ENCODE measurements around the gene ZIC2. TPM values are rescaled to one million over a fixed set of nuclear protein-coding genes. Genes with fewer than 3 reads are reported as not detected.

ZIC2 gene
- total and polyA plus RNA-seq, 8 donors: not detected

DNA sequence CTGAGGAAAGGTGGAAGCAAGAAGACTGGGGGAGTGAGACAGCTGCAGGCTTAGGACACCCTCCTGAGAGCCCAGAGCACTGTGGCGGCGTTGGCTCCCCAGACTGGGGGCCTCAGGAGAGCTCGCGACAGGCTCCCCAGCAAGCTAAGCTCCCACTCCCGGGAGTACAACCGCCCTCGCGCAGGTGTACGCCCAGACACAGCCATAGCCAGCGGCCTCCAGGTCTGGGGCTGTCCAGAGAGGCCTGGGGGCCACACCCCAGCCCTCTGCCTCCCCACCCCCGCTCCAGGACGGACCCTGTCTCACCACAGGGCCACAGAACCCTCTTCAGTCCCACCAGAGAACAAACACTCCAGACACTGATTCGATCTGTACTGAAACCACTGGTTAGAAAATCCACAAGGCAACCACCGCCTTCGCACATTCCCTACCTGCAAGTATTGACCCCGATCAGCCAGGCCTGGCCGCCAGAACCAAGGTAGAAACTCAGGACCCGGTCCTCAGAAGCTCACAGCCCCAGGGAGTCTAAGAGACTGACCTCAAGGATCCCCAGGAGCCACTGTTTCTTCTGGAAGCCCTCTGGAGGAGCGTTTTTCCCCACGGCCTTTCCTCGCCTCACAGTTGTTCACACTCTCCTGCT lies 26.4 kb upstream of the ZIC2 start:
- intact Hi-C loops (cut with DNase I; ENCODE audit: low total_unique reads): no loop called here
- WGBS, 5 donors: 44 to 59% (median 48%) methylated on average over 18 to 21 of the region's 21 CpGs

DNA sequence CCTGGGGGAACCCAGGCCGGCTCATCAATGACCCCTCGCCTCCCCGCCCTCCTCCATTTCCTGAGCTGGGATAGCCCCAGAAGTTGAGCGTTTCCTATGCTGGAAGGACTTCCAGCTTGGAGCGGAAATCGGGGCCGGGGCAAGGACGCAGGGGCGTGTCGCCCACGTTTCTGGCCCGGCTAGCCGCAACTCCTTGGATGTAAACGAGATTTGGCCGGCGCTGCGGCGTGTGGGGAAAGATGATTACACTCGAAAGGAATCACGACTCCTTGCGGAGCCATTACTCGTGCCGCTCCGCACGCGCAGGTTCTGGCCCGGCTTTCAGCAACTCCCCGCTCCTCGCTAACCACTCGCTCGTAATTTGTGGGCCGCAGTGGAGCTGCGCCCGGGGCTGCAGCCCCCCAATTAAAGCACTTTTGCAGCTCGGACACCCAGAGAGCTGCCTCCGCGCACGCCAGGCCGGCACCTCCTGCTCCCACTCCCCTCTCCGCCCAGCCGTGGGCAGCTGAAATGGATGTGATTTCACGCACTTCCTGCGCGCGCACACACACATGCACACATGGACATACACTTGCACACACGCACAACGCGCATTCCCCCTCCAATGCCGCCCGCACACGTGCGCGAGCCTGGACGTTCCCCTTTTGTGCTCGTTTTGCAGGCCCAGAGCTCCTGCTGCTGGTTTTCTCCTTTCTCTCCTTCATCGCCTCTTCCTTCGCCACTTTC lies 25.7 kb upstream of the ZIC2 start:
- intact Hi-C loops (cut with DNase I; ENCODE audit: low total_unique reads): no loop called here
- Histone ChIP-seq H3K4me1 (peaks cover 28 to 44% (median 35%) of the 10 kb centered on the region in 4 donors), H3K4me3 (peak overlapping the region in 3 of 4 donors; percentile 14 to 40 (median 20)), H3K27me3 (peaks cover 52 to 100% (median 76%) of the 10 kb centered on the region in 3 donors), H3K36me3 (no peaks in the 10 kb centered on the region), H3K27ac (no peak overlapping the region), H3K9me3 (peaks cover 0 to 18% (median 4%) of the 10 kb centered on the region in 4 donors)
- TF ChIP-seq, protein P1, sequence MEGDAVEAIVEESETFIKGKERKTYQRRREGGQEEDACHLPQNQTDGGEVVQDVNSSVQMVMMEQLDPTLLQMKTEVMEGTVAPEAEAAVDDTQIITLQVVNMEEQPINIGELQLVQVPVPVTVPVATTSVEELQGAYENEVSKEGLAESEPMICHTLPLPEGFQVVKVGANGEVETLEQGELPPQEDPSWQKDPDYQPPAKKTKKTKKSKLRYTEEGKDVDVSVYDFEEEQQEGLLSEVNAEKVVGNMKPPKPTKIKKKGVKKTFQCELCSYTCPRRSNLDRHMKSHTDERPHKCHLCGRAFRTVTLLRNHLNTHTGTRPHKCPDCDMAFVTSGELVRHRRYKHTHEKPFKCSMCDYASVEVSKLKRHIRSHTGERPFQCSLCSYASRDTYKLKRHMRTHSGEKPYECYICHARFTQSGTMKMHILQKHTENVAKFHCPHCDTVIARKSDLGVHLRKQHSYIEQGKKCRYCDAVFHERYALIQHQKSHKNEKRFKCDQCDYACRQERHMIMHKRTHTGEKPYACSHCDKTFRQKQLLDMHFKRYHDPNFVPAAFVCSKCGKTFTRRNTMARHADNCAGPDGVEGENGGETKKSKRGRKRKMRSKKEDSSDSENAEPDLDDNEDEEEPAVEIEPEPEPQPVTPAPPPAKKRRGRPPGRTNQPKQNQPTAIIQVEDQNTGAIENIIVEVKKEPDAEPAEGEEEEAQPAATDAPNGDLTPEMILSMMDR (IDR thresholded peaks at IDR 0.05): no peak
- no peak for TF ChIP-seq EP300 (IDR thresholded peaks at IDR 0.05)
- TF ChIP-seq POLR2A (IDR thresholded peaks at IDR 0.05): no peak
- no peak for TF ChIP-seq POLR2AphosphoS5 (IDR thresholded peaks at IDR 0.05)
- WGBS, 5 donors: 3 to 6% (median 5%) methylated on average over 52 to 57 of the region's 57 CpGs
- DNase-seq: peak in 1 of 2 donors; percentile 78

More for the DNA sequence above, 26.4 kb upstream of the ZIC2 start:
- no peak for DNase-seq
- H3K36me3 ChIP-seq: no peaks in the 10 kb centered on the region
- no peak overlapping the region for H3K27ac ChIP-seq
- peaks cover 0 to 18% (median 4%) of the 10 kb centered on the region in 4 donors for H3K9me3 ChIP-seq
- TF ChIP-seq POLR2A (IDR thresholded peaks at IDR 0.05) (no peak), POLR2AphosphoS5 (IDR thresholded peaks at IDR 0.05) (no peak)
- TF ChIP-seq, protein P1 (IDR thresholded peaks at IDR 0.05): no peak
- H3K4me1 ChIP-seq: peaks cover 28 to 42% (median 34%) of the 10 kb centered on the region in 4 donors
- peaks cover 45 to 100% (median 70%) of the 10 kb centered on the region in 3 donors for H3K27me3 ChIP-seq
- H3K4me3 ChIP-seq: peak overlapping the region in 1 of 4 donors; percentile 40

DNA sequence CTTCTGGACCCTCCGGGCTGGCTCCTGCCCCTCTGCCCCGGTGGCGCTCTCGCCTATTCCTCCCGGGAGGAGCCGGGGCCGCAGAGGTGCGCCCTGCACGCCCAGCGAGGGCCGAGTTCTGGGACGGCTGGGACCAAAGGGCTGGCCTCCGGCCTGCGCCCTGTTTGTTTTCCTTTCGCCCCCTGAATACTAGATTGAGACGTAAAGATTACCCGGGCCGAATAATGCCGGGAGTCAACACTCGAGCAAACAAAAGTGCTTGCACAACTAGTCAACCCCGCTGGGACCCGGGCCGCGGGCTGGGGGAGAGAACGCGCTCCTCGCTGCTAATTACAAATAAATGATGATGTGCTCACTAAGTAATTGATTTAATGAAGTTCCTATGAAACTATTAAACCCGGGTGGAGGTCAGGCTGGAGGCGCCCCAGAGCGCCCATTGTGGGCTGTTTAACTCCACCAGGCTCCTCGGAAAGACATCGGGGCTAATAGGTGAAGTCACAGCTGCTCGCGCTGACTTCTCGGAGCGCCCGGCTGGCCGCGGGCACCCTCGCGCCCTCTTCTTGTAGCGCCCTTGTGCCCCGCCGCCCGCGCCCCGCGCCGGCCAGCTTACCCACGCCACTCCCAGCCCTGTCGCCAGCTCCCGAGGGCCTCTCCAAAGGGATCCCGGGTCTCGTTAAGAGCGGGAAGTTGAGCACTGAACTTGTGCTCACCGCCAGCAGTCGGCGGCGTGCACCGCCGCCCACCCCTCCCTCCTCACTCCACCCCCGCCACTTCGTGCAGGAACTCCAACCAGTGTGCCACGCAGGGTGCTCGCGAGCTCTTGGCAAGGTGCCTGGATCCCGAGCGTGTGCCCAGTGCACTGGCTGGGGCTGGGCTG lies 24.9 kb upstream of the ZIC2 start:
- H3K36me3 ChIP-seq: no peaks in the 10 kb centered on the region
- TF ChIP-seq EP300 (IDR thresholded peaks at IDR 0.05) (no peak), POLR2AphosphoS5 (IDR thresholded peaks at IDR 0.05) (no peak), POLR2A (IDR thresholded peaks at IDR 0.05) (no peak)
- TF ChIP-seq, protein P1 (IDR thresholded peaks at IDR 0.05): no peak
- WGBS, 5 donors: 1 to 5% (median 3%) methylated on average over 35 to 68 of the region's 68 CpGs
- H3K9me3 ChIP-seq: peaks cover 0 to 18% (median 4%) of the 10 kb centered on the region in 4 donors
- H3K27ac ChIP-seq: no peak overlapping the region
- DNase-seq: peak in 1 of 2 donors; percentile 36
- peaks cover 28 to 44% (median 35%) of the 10 kb centered on the region in 4 donors for H3K4me1 ChIP-seq
- H3K27me3 ChIP-seq: peaks cover 52 to 100% (median 84%) of the 10 kb centered on the region in 3 donors
- peak overlapping the region; percentile 12 to 40 (median 17) for H3K4me3 ChIP-seq
- intact Hi-C loops (cut with DNase I; ENCODE audit: low total_unique reads): no loop called here

Data from stomach (tissue), 9 donors.